GM12878 (cell line): Measurements from ENCODE around the gene RGS6. TPM values are rescaled to one million over a fixed set of nuclear protein-coding genes. Genes with fewer than 3 reads are reported as not detected.

ENCODE experiments used
- ATAC-seq: fragments of 200-7000 bp; cut with Tn5 transposase; 3 replicates; pipeline ENCODE4 v1.9.1; 2020; ENCODE audit warnings: mild to moderate bottlenecking, moderate library complexity
- BruUV-seq: library from RNA; stranded (reverse); fragments of 400-500 nt; replicated peaks from 2 replicates; lab custom pipeline; 2021; lab: Mats Ljungman, UMichigan
- CTCF ChIA-PET: fragments of 300-600 bp; sonication (Branson Sonifier 250); formaldehyde crosslinking; extraction: SDS; loops from one replicate; lab custom pipeline; 2021; ENCODE audit warnings: inconsistent platforms; lab: Yijun Ruan, JAX
- POLR2A ChIA-PET: fragments of 350-600 bp; formaldehyde crosslinking; extraction: SDS; loops from one replicate; lab custom pipeline; 2021; ENCODE audit warnings: inconsistent platforms; lab: Charles Lee
- RAD21 ChIA-PET: fragments of 300-600 bp; sonication (Branson Sonifier 250); formaldehyde crosslinking; loops from one replicate; lab custom pipeline; 2023; ENCODE audit warnings: antibody characterized with exemption; ENCODE audit not compliant: unreplicated experiment; lab: Charles Lee
- SMC1A ChIA-PET: fragments of 300-600 bp; sonication (Branson Sonifier 250); formaldehyde crosslinking; loops from one replicate; lab custom pipeline; 2023; ENCODE audit not compliant: unreplicated experiment, uncharacterized antibody; lab: Charles Lee
- DNase-seq: peaks from one replicate; pipeline ENCODE4 v3.0.0-alpha.2; 2011; ENCODE audit warnings: low read depth, low spot score
- FAIRE-seq: peaks from 3 replicates; lab custom pipeline; 2011; peaks lifted over from hg19 to GRCh38; lab: Jason Lieb, UNC
- H2AFZ ChIP-seq: 2 replicates; pipeline ENCODE4 v1.6.0; 2011; ENCODE audit warnings: low read depth, low read length, control low read depth; ENCODE audit not compliant: control insufficient read depth
- H3K27ac ChIP-seq: 2 replicates; pipeline ENCODE4 v1.5.1; 2011; ENCODE audit warnings: control low read depth; ENCODE audit not compliant: control insufficient read depth, insufficient read depth
- H3K27me3 ChIP-seq, 2 experiments: replicated peaks in 1 of 2; 2 replicates each; pipeline versions ENCODE4 v1.6.0 to v1.6.1; 2011; ENCODE audit warnings: low read length in 1 of 2; ENCODE audit not compliant: control insufficient read depth in 2 of 2, insufficient read depth in 2 of 2
- H3K36me3 ChIP-seq, 2 experiments: 2 replicates each; pipeline ENCODE4 v1.5.1; 2011; ENCODE audit warnings: low read length in 1 of 2; ENCODE audit not compliant: control insufficient read depth in 2 of 2, insufficient read depth in 2 of 2
- H3K4me1 ChIP-seq: 2 replicates; pipeline ENCODE4 v1.6.1; 2011; ENCODE audit warnings: mild to moderate bottlenecking, low read length, moderate library complexity, mixed read lengths; ENCODE audit not compliant: control insufficient read depth, insufficient read depth
- H3K4me2 ChIP-seq: 2 replicates; pipeline ENCODE4 v1.6.0; 2011; ENCODE audit warnings: control low read depth; ENCODE audit not compliant: control insufficient read depth, insufficient read depth
- H3K4me3 ChIP-seq: fragments of 200-600 bp; sonication (generic); 2 replicates; pipeline ENCODE4 v1.5.1; 2016
- H3K79me2 ChIP-seq: 2 replicates; pipeline ENCODE4 v1.6.0; 2011; ENCODE audit warnings: low read length; ENCODE audit not compliant: control insufficient read depth, insufficient read depth
- H3K9ac ChIP-seq: 2 replicates; pipeline ENCODE4 v1.8.0; 2011; ENCODE audit warnings: low read length, control low read depth, mixed read lengths; ENCODE audit not compliant: control insufficient read depth, insufficient read depth
- H3K9me3 ChIP-seq: replicated peaks from 3 replicates; pipeline ENCODE4 v1.5.1; 2011; ENCODE audit warnings: mild to moderate bottlenecking, low read length; ENCODE audit not compliant: control insufficient read depth, insufficient read depth
- H4K20me1 ChIP-seq: 2 replicates; pipeline ENCODE4 v1.6.0; 2011; ENCODE audit not compliant: control insufficient read depth, insufficient read depth
- BHLHE40 ChIP-seq, 2 experiments: fragments of 450-650 bp in 1 of 2; IDR thresholded peaks; 2 replicates each; pipeline ENCODE4 v1.6.1; 2011 to 2017; ENCODE audit warnings: low read depth in 2 of 2, borderline replicate concordance in 1 of 2, improper control_type of control experiment in 1 of 2, low read length in 1 of 2, mild to moderate bottlenecking in 1 of 2
- IKZF1 ChIP-seq: fragments of 450-650 bp; conservative IDR thresholded peaks from 2 replicates; pipeline ENCODE4 v1.6.1; 2017; ENCODE audit warnings: antibody characterized with exemption, mild to moderate bottlenecking
- MEF2B ChIP-seq: fragments of 450-650 bp; IDR thresholded peaks from 2 replicates; pipeline ENCODE4 v1.6.1; 2018; ENCODE audit warnings: mild to moderate bottlenecking, moderate library complexity; ENCODE audit not compliant: partially characterized antibody, poor library complexity, severe bottlenecking
- MTA2 ChIP-seq: fragments of 450-650 bp; IDR thresholded peaks from 2 replicates; pipeline ENCODE4 v1.6.1; 2016; ENCODE audit warnings: low read depth, mild to moderate bottlenecking, moderate library complexity
- NBN ChIP-seq: fragments of 450-650 bp; IDR thresholded peaks from 2 replicates; pipeline ENCODE4 v1.6.1; 2016
- RAD51 ChIP-seq: fragments of 450-650 bp; IDR thresholded peaks from 2 replicates; pipeline ENCODE4 v1.6.1; 2016; ENCODE audit warnings: moderate library complexity, mild to moderate bottlenecking, inconsistent platforms
- RELA ChIP-seq: fragments of 450-650 bp; IDR thresholded peaks from 2 replicates; pipeline ENCODE4 v1.8.0; 2014; ENCODE audit warnings: borderline replicate concordance; ENCODE audit not compliant: partially characterized antibody
- WGBS: methylation state at CpG from one replicate; pipeline ENCODE4 v1.1.6; 2016; ENCODE audit warnings: low lambda C conversion rate; ENCODE audit not compliant: insufficient replicate concordance, insufficient coverage; ENCODE audit errors: missing lambda C conversion rate; 5-methylcytosine and 5-hydroxymethylcytosine counted together
- in situ Hi-C: fragments of 300-500 bp; cut with MboI; formaldehyde crosslinking; loops from 9 replicates; pipeline ENCODE4 v1.14.3; 2018; ENCODE audit warnings: mixed read lengths
- intact Hi-C: fragments of 100-400 bp; cut with micrococcal nuclease; formaldehyde crosslinking; loops from one replicate; pipeline ENCODE4 v1.14.2; 2022; ENCODE audit not compliant: unreplicated experiment
- polyA plus RNA-seq, 11 experiments: library from polyadenylated mRNA; depleted of rRNA in 4 of 11; unstranded in 6 of 11; stranded (reverse) in 5 of 11; fragments of >200 nt; fragmentation: Nextera tagmentation in 4 of 11; fragmentation: Illumina TruSeq in 1 of 11; extraction: Ambion mirVana in 4 of 11; extraction: Trizol in 1 of 11; gene quantifications; 1 replicate in 1 of 11; 2 replicates in 10 of 11; pipeline versions ENCODE4 v1.2.1 to v1.2.3, GENCODE V29; 2011 to 2016; ENCODE audit warnings: inconsistent platforms in 2 of 11, missing spikeins in 2 of 11, low read depth in 1 of 11
- total RNA-seq, 4 experiments: library from RNA; depleted of rRNA in 3 of 4; stranded (reverse); fragments of >200 nt in 3 of 4; fragmentation: Illumina TruSeq in 1 of 4; extraction: Trizol in 1 of 4; gene quantifications; 2 replicates each; pipeline versions ENCODE4 v1.2.1 to v1.2.3, GENCODE V29; 2013 to 2021
- TF ChIP-seq, protein P1 (sequence below): IDR thresholded peaks from 2 replicates; pipeline ENCODE4 v1.6.1; 2011; ENCODE audit warnings: low read depth, mild to moderate bottlenecking, low read length, moderate library complexity, borderline replicate concordance; ENCODE audit errors: extremely low read depth

RGS6 gene
- total and polyA plus RNA-seq, 10 of the 15 experiments (the other 5 are each of a cell fraction or from before 2014, with no cell fraction given), result 3.9 to 18.1 (median 12.4) TPM

- WGBS, result 11% methylated on average over 4 of the region's 4 CpGs
- no peak overlapping the region for H3K4me3 ChIP-seq
- TF ChIP-seq, protein P1, sequence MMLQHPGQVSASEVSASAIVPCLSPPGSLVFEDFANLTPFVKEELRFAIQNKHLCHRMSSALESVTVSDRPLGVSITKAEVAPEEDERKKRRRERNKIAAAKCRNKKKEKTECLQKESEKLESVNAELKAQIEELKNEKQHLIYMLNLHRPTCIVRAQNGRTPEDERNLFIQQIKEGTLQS, result no peak
- TF ChIP-seq MTA2 (peak; percentile 67), IKZF1 (0 out of 2 replicates have a peak, but pooled peaks have one; percentile 18), BHLHE40 (IDR thresholded peaks at IDR 0.05; ENCODE audit: borderline replicate concordance in 1 of 2, low read depth in 2 of 2, low read length in 1 of 2) (peak; percentile 20 to 67; a peak in 2 of 4 replicates), RELA (peak; percentile 18), RAD51 (peak; percentile 95), MEF2B (peak; percentile 70), NBN (no peak)
- no peak overlapping the region for H3K27ac ChIP-seq
- ChIA-PET CTCF (interaction anchor here (1.0 kb wide), 1 partner anchor 51 kb away, joined by 3 read pairs; no protein-coding TSS in a partner anchor), RAD21 (interaction anchor here (0.9 to 1.7 kb wide), 2 partner anchors 12 to 173 kb away, joined by 3 to 4 read pairs; no protein-coding TSS in a partner anchor), POLR2A (interaction anchor here (1.2 kb wide), 1 partner anchor 48 kb away, joined by 3 read pairs; no protein-coding TSS in a partner anchor), SMC1A (interaction anchor here (0.6 kb wide), 1 partner anchor 34 kb away, joined by 3 read pairs; no protein-coding TSS in a partner anchor)
- in situ Hi-C loops, result no loop called here
- ATAC-seq, result peak; percentile 58
- H2AFZ ChIP-seq, result no peak overlapping the region
- no peak for DNase-seq
- no peaks in the 10 kb centered on the region for H3K36me3 ChIP-seq
- intact Hi-C loops, result no loop called here
- H3K4me1 ChIP-seq, result no peaks in the 10 kb centered on the region
- H3K9ac ChIP-seq, result no peak overlapping the region
- BruUV-seq, result no TSS peak
- no peaks in the 10 kb centered on the region for H3K9me3 ChIP-seq
- FAIRE-seq, result no peak
- H4K20me1 ChIP-seq, result no peaks in the 10 kb centered on the region
- no peaks in the 10 kb centered on the region for H3K79me2 ChIP-seq
- no peak overlapping the region for H3K4me2 ChIP-seq
- H3K27me3 ChIP-seq, result no peaks in the 10 kb centered on the region
Measured at GRCh38 chr14:72196237-72197015, 264.2 kb downstream of the RGS6 start.
